Adrenal gland (tissue), 12 donors: Measurements from ENCODE around the gene KRTAP4-12. TPM values are rescaled to one million over a fixed set of nuclear protein-coding genes. Genes with fewer than 3 reads are reported as not detected.

Source experiments
- DNase-seq, 7 donors: peaks; one replicate each; pipeline ENCODE4 v3.0.0-alpha.2; 2019 to 2020
- H3K27ac ChIP-seq, 5 donors: fragments of 200-600 bp; sonication (generic) in 4 of 5; 1 replicate in 3 of 5; 2 replicates in 2 of 5; pipeline versions ENCODE4 v1.5.1 to v1.8.0; 2016 to 2020; ENCODE audit warnings: mild to moderate bottlenecking in 1 of 5
- H3K27me3 ChIP-seq: fragments of 200-600 bp; 2 replicates; pipeline ENCODE4 v1.8.0; 2021
- H3K36me3 ChIP-seq, 2 donors: fragments of 200-600 bp; replicated peaks in 1 of 2; 1 replicate in 1 of 2; 2 replicates in 1 of 2; pipeline versions ENCODE4 v1.5.1 to v1.8.0; 2018 to 2022
- H3K4me1 ChIP-seq, 2 donors: fragments of 200-600 bp; replicated peaks in 1 of 2; 1 replicate in 1 of 2; 2 replicates in 1 of 2; pipeline versions ENCODE4 v1.5.1 to v1.8.0; 2018 to 2021
- H3K4me3 ChIP-seq, 4 donors: fragments of 200-600 bp; sonication (generic) in 3 of 4; one replicate each; pipeline ENCODE4 v1.5.1; 2016 to 2018
- H3K9me3 ChIP-seq, 3 donors: fragments of 200-600 bp; sonication (generic) in 1 of 3; replicated peaks in 1 of 3; 1 replicate in 2 of 3; 2 replicates in 1 of 3; pipeline versions ENCODE4 v1.5.1 to v1.8.0; 2016 to 2021
- CTCF ChIP-seq, 6 experiments: fragments of 450-650 bp in 4 of 6; fragments of 200-600 bp in 2 of 6; sonication (generic) in 1 of 6; IDR thresholded peaks; 1 replicate in 5 of 6; 2 replicates in 1 of 6; pipeline versions ENCODE4 v1.5.1 to v1.8.0; 2016 to 2021; ENCODE audit warnings: antibody characterized with exemption in 6 of 6, mild to moderate bottlenecking in 2 of 6, moderate library complexity in 1 of 6
- POLR2A ChIP-seq, 2 donors: fragments of 450-650 bp; IDR thresholded peaks; one replicate each; pipeline ENCODE4 v1.6.1; 2017; ENCODE audit warnings: antibody characterized with exemption in 2 of 2, mild to moderate bottlenecking in 2 of 2, moderate library complexity in 1 of 2
- WGBS, 4 donors: extraction: QIAGEN DNeasy Blood & Tissue Kit in 2 of 4; methylation state at CpG; one replicate each; pipeline versions ENCODE4 v1.1.5 to v1.1.7; 2013 to 2017; 5-methylcytosine and 5-hydroxymethylcytosine counted together
- intact Hi-C, 2 donors: fragments of 100-400 bp; cut with DNase I; formaldehyde crosslinking; loops; one replicate each; pipeline versions ENCODE4 v1.14.1 to v1.15.0; 2022 to 2023
- polyA plus RNA-seq, 3 donors: library from polyadenylated mRNA; stranded (reverse); fragments of 200-250 nt in 2 of 3; fragments of 350-450 nt in 1 of 3; fragmentation: Illumina TruSeq in 1 of 3; extraction: RNeasy Lipid Tissue Mini Kit (QIAGEN cat#74804) in 1 of 3; gene quantifications; one replicate each; pipeline ENCODE4 v1.2.3, GENCODE V29; 2013 to 2014
- total RNA-seq, 9 donors: library from RNA; depleted of rRNA in 4 of 9; stranded (reverse); fragments of >200 nt in 4 of 9; fragments of 120-200 nt in 1 of 9; fragmentation: NEBNext Ultra II Directional in 1 of 9; extraction: Animal tissue kit (Norgen Biotek cat#: 25700) in 1 of 9; gene quantifications; one replicate each; pipeline versions ENCODE4 v1.1.0 to v1.2.4, GENCODE V29; 2013 to 2023
- donor health status: healthy with polysubstance abuse.
- donor health status: Bipolar disorder and iron deficiency.
- donor health status: DM: yes; HTN: yes; CAD: no.
- donor health status: DM: no; HTN: no; CAD: no.
- donor health status: DM: no; HTN: no; CAD: no.
- donor health status: DM: yes; HTN: yes; CAD: no.

KRTAP4-12 gene
- total and polyA plus RNA-seq, 12 donors = not detected

GRCh38 chr17:41082626-41083025 lies 41.4 kb downstream of the KRTAP4-12 start:
- TF ChIP-seq CTCF (IDR thresholded peaks at IDR 0.05) = no peak
- TF ChIP-seq POLR2A (IDR thresholded peaks at IDR 0.05) = no peak
- no peaks in the 10 kb centered on the region for H3K27me3 ChIP-seq
- no peak overlapping the region for H3K4me3 ChIP-seq
- no peaks in the 10 kb centered on the region for H3K36me3 ChIP-seq
- intact Hi-C loops = no loop called here
- 44 to 63% (median 52%) methylated on average over 3 to 4 of the region's 4 CpGs for WGBS, 4 donors
- H3K27ac ChIP-seq = no peak overlapping the region
- no peaks in the 10 kb centered on the region for H3K4me1 ChIP-seq
- no peak for DNase-seq
- no peaks in the 10 kb centered on the region for H3K9me3 ChIP-seq

GRCh38 chr17:41076788-41077187 lies 47.2 kb downstream of the KRTAP4-12 start:
- TF ChIP-seq CTCF (IDR thresholded peaks at IDR 0.05) (no peak), POLR2A (IDR thresholded peaks at IDR 0.05) (no peak)
- H3K4me3 ChIP-seq = no peak overlapping the region
- H3K27me3 ChIP-seq = no peaks in the 10 kb centered on the region
- intact Hi-C loops = no loop called here
- DNase-seq = no peak
- no peak overlapping the region for H3K27ac ChIP-seq
- H3K36me3 ChIP-seq = no peaks in the 10 kb centered on the region
- H3K4me1 ChIP-seq = no peaks in the 10 kb centered on the region
- H3K9me3 ChIP-seq = no peaks in the 10 kb centered on the region

GRCh38 chr17:41073676-41074075 lies 50.3 kb downstream of the KRTAP4-12 start:
- no peak for TF ChIP-seq CTCF (IDR thresholded peaks at IDR 0.05)
- no peak for TF ChIP-seq POLR2A (IDR thresholded peaks at IDR 0.05)
- Histone ChIP-seq H3K4me1 (no peaks in the 10 kb centered on the region), H3K4me3 (no peak overlapping the region), H3K9me3 (no peaks in the 10 kb centered on the region), H3K27ac (no peak overlapping the region), H3K27me3 (no peaks in the 10 kb centered on the region), H3K36me3 (no peaks in the 10 kb centered on the region)
- WGBS, 4 donors = 89 to 94% (median 90%) methylated on average over 2 of the region's 2 CpGs
- intact Hi-C loops = no loop called here
- no peak for DNase-seq

Other genes with a start within 250 kb of the KRTAP4-12 start
Only the 30 nearest of the 39 such genes appear.
- gene KRT40, start 139.9 kb downstream of the KRTAP4-12 start, total RNA-seq = not detected
- not detected for gene KRT40, start 139.9 kb downstream of the KRTAP4-12 start, polyA plus RNA-seq
- not detected for gene KRTAP3-3, start 130.0 kb downstream of the KRTAP4-12 start, total RNA-seq
- gene KRTAP3-3, start 130.0 kb downstream of the KRTAP4-12 start, polyA plus RNA-seq = not detected
- not detected for gene KRTAP3-2, start 124.3 kb downstream of the KRTAP4-12 start, total RNA-seq
- not detected for gene KRTAP3-2, start 124.3 kb downstream of the KRTAP4-12 start, polyA plus RNA-seq
- not detected for gene KRTAP3-1, start 115.1 kb downstream of the KRTAP4-12 start, total RNA-seq
- not detected for gene KRTAP3-1, start 115.1 kb downstream of the KRTAP4-12 start, polyA plus RNA-seq
- gene KRTAP1-5, start 97.0 kb downstream of the KRTAP4-12 start, total RNA-seq = not detected
- gene KRTAP1-5, start 97.0 kb downstream of the KRTAP4-12 start, polyA plus RNA-seq = not detected
- gene KRTAP1-4, start 94.0 kb downstream of the KRTAP4-12 start, total RNA-seq = not detected
- not detected for gene KRTAP1-4, start 94.0 kb downstream of the KRTAP4-12 start, polyA plus RNA-seq
- gene KRTAP1-3, start 89.3 kb downstream of the KRTAP4-12 start, total RNA-seq = not detected
- not detected for gene KRTAP1-3, start 89.3 kb downstream of the KRTAP4-12 start, polyA plus RNA-seq
- gene KRTAP1-1, start 82.7 kb downstream of the KRTAP4-12 start, total RNA-seq = not detected
- not detected for gene KRTAP1-1, start 82.7 kb downstream of the KRTAP4-12 start, polyA plus RNA-seq
- gene KRTAP2-1, start 76.9 kb downstream of the KRTAP4-12 start, total RNA-seq = not detected
- gene KRTAP2-1, start 76.9 kb downstream of the KRTAP4-12 start, polyA plus RNA-seq = not detected
- gene KRTAP2-2, start 69.0 kb downstream of the KRTAP4-12 start, total RNA-seq = not detected
- not detected for gene KRTAP2-2, start 69.0 kb downstream of the KRTAP4-12 start, polyA plus RNA-seq
- not detected for gene KRTAP2-3, start 64.1 kb downstream of the KRTAP4-12 start, total RNA-seq
- not detected for gene KRTAP2-3, start 64.1 kb downstream of the KRTAP4-12 start, polyA plus RNA-seq
- not detected for gene KRTAP2-4, start 58.3 kb downstream of the KRTAP4-12 start, total RNA-seq
- not detected for gene KRTAP2-4, start 58.3 kb downstream of the KRTAP4-12 start, polyA plus RNA-seq
- not detected for gene KRTAP4-7, start 40.0 kb downstream of the KRTAP4-12 start, total RNA-seq
- not detected for gene KRTAP4-7, start 40.0 kb downstream of the KRTAP4-12 start, polyA plus RNA-seq
- gene KRTAP4-8, start 26.0 kb downstream of the KRTAP4-12 start, total RNA-seq = not detected
- gene KRTAP4-8, start 26.0 kb downstream of the KRTAP4-12 start, polyA plus RNA-seq = not detected
- gene KRTAP4-16, start 22.0 kb downstream of the KRTAP4-12 start, total RNA-seq = not detected
- gene KRTAP4-16, start 22.0 kb downstream of the KRTAP4-12 start, polyA plus RNA-seq = not detected
- not detected for gene KRTAP4-9, start 18.8 kb downstream of the KRTAP4-12 start, total RNA-seq
- not detected for gene KRTAP4-9, start 18.8 kb downstream of the KRTAP4-12 start, polyA plus RNA-seq
- not detected for gene KRTAP4-11, start 5.8 kb downstream of the KRTAP4-12 start, total RNA-seq
- gene KRTAP4-11, start 5.8 kb downstream of the KRTAP4-12 start, polyA plus RNA-seq = not detected
- gene KRTAP4-6, start 16.4 kb upstream of the KRTAP4-12 start, total RNA-seq = not detected
- gene KRTAP4-6, start 16.4 kb upstream of the KRTAP4-12 start, polyA plus RNA-seq = not detected
- gene KRTAP4-5, start 25.6 kb upstream of the KRTAP4-12 start, total RNA-seq = not detected
- not detected for gene KRTAP4-5, start 25.6 kb upstream of the KRTAP4-12 start, polyA plus RNA-seq
- gene KRTAP4-4, start 36.6 kb upstream of the KRTAP4-12 start, total RNA-seq = not detected
- not detected for gene KRTAP4-4, start 36.6 kb upstream of the KRTAP4-12 start, polyA plus RNA-seq
- gene KRTAP4-3, start 44.0 kb upstream of the KRTAP4-12 start, total RNA-seq = not detected
- gene KRTAP4-3, start 44.0 kb upstream of the KRTAP4-12 start, polyA plus RNA-seq = not detected
- gene KRTAP4-2, start 54.0 kb upstream of the KRTAP4-12 start, total RNA-seq = not detected
- not detected for gene KRTAP4-2, start 54.0 kb upstream of the KRTAP4-12 start, polyA plus RNA-seq
- not detected for gene KRTAP4-1, start 60.7 kb upstream of the KRTAP4-12 start, total RNA-seq
- gene KRTAP4-1, start 60.7 kb upstream of the KRTAP4-12 start, polyA plus RNA-seq = not detected
- not detected for gene KRTAP9-1, start 65.7 kb upstream of the KRTAP4-12 start, total RNA-seq
- gene KRTAP9-1, start 65.7 kb upstream of the KRTAP4-12 start, polyA plus RNA-seq = not detected
- gene KRTAP9-2, start 102.5 kb upstream of the KRTAP4-12 start, total RNA-seq = not detected
- gene KRTAP9-2, start 102.5 kb upstream of the KRTAP4-12 start, polyA plus RNA-seq = not detected
- not detected for gene KRTAP9-3, start 108.3 kb upstream of the KRTAP4-12 start, total RNA-seq
- not detected for gene KRTAP9-3, start 108.3 kb upstream of the KRTAP4-12 start, polyA plus RNA-seq
- gene KRTAP9-8, start 113.8 kb upstream of the KRTAP4-12 start, total RNA-seq = not detected
- gene KRTAP9-8, start 113.8 kb upstream of the KRTAP4-12 start, polyA plus RNA-seq = not detected
- not detected for gene KRTAP9-4, start 125.5 kb upstream of the KRTAP4-12 start, total RNA-seq
- not detected for gene KRTAP9-4, start 125.5 kb upstream of the KRTAP4-12 start, polyA plus RNA-seq
- gene KRTAP9-9, start 131.2 kb upstream of the KRTAP4-12 start, total RNA-seq = not detected
- gene KRTAP9-9, start 131.2 kb upstream of the KRTAP4-12 start, polyA plus RNA-seq = not detected
- gene KRTAP9-6, start 141.2 kb upstream of the KRTAP4-12 start, total RNA-seq = not detected
- not detected for gene KRTAP9-6, start 141.2 kb upstream of the KRTAP4-12 start, polyA plus RNA-seq